Measurements from ENCODE around the gene MEIOC.
"Not testable (repeated sequence)": the region's sequence is repeated elsewhere in the genome, so short reads cannot be mapped to it uniquely, and the experiment has no call there.

Gene MEIOC

DNA sequence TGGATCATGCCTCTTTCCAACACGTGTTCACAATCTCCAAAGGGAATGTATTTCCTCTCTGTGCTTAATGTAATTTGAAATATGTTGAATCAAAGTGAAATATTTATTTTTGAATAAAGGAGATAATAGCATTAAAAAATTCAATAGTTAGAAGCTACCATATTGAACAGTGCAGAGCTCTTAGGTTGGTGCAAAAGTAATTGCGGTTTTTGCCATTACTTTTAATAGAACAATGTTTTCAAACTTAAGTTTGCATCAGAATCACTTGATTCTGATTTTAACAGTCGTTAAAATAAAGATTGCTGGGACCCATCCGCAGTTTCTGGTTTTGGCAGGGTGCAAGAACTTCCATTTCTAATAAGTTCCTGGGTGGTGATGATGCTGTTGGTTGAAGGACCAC, 10.0 kb upstream of the MEIOC start:
- DNase-seq, result no peak

DNA sequence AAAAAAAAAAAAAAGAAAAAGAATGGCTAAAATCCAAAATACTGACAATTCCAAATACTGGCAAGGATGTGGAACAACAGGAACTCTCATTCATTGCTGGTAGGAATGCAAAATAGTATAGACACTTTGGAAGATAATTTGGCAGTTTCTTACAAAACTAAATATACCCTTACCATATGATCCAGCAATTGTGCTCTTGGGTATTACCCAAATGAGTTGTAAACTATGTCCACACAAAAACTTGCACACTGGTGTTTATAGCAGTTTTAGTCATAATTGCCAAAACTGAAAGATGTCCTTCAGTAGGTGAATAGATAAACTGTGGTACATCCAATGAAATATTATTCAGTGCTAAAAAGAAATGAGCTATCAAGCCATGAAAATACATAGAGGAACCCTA, 8.5 kb upstream of the MEIOC start:
- DNase-seq, result no peak

DNA sequence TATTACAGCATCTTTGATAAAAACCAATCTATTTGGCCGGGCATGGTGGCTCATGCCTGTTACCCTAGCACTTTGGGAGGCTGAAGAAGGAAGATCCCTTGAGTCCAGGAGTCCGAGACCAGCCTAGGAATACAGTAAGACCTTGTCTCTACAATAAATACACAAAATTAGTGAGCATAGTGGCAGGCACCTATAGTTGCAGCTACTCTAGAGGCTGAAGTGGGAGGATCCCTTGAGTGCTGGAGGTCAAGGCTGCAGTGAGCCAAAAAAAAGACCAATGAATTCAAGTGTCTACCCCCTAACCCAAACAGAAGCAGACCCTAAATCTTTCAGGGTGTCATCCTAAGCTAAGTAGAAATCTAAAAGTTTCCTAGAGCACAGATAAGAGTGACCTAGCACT, 7.3 kb upstream of the MEIOC start:
- DNase-seq, result no peak

DNA sequence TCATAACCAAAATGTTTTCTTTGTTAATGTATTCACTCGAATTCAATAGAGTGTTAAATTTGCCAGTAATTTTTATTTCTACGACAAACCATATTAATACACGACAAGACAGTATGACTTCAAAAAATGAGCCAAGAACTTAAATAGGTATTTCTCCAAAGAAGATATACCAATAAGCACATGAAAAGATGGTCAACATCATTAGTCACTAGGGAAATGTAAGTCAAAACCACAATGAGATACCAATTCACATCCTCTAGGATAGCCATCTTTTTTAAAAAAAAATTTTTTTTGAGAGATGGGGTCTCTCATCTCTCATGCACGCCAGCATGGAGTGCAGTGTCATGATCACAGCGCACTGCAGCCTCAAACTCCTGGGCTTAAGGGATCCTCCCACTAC, 5.0 kb upstream of the MEIOC start:
- no peak for DNase-seq

DNA sequence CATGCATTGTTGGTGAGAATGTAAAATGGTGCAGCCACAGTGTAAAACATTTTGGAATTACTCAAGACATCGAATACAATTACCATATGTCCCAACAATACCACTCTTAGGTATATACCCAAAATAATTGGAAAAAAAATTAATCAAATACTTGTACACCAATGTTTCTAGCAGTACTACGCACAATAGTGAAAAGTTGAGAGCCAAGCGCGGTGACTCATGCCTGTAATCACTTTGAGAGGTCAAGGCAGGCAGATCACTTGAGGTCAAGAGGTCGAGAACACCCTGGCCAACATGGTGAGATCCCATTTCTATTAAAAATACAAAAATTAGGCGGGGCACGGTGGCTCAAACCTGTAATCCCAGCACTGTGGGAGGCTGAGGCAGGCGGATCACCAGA, 3.5 kb upstream of the MEIOC start:
- no peak for DNase-seq

DNA sequence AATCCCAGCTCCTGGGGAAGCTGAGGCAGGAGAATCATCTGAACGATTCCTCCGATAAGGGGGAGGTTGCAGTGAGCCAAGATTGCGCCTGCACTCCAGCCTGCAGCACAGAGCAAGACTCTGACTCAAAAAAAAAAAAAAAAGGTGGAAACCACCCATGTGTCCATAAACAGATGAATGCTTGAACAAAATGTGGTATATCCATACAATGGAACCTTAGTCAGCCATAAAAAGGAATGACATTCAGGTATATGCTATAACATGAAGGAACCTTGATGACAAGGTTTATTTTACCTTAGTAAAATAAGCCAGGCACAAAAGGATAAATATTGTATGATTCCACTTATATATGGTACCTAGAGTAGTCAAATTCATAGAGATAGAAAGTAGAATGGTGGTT, 2.9 kb upstream of the MEIOC start:
- no peak for DNase-seq

DNA sequence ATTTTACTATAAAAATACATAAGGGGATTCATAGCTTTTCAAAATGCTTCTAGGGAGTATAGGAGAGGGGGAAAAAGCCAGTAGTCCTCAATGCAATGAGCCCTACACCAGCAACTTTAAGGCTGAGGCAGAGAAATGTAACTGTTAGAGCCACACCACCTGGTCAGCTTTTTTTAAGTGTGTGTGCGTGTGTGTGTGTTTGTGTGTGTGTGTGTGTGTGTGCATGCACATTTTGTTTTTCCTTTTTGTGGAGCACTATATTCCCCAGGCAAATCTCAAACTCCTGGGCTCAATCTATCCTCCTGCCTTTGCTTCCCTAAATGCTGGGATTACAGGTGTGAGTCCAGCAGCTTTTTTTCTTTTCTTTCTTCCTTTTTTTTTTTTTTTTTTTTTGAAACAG, 2.3 kb upstream of the MEIOC start:
- no peak for DNase-seq

DNA sequence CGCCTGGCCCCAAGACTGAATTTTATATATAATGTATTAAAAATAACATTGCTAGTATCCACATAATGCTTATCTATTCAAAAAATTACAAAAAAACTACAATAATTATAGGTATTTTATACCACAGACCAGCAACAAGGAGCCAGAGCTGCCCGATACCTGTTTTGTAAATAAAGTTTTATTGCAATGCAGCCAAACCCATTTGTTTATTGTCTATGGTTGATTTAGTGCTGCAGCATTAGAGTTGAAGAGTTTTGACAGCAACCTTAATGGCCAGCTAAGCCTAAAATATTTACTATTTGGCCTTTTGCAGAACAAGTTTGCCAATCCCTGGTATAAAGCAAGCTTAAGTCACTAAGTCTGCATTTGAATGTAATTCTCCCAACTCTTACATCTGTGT, 5.6 kb downstream of the MEIOC start:
- no peak for DNase-seq

DNA sequence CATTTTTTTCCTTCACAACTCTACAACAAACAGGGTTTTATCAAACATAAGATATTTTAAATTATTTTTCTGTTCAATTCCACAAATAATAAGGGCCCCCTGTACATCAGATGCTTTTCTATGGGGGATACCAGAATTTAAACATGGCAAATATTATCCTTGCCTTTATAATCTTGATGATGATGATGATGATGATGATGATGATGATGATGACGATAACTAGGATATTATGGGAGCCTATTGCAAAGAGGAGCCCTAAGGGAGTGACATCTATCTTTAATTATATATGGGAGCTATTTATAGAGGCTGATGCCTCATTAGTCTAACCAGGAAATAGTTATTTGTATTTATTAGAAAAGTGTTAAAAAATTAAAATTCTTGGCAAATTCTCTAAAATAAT, 6.8 kb downstream of the MEIOC start:
- DNase-seq, result no peak

DNA sequence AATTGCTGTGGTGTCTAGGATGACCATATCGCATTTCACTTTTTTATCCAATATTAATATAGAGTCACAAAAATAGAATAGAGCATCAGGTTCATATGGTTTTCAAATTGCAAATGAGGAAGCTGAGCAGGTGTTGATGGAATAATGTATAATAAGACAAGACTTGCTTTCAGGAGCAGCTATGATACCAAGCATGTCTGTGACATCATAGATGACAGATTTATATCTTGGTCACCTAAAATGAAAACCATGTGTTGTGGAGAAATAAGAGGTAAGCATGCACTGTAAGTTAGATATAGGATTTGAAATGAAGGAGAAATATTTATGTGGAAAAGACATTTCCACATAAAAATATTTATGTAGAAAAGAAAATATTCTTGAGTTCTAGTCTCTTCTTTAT, 8.6 kb downstream of the MEIOC start:
- DNase-seq, result no peak

DNA sequence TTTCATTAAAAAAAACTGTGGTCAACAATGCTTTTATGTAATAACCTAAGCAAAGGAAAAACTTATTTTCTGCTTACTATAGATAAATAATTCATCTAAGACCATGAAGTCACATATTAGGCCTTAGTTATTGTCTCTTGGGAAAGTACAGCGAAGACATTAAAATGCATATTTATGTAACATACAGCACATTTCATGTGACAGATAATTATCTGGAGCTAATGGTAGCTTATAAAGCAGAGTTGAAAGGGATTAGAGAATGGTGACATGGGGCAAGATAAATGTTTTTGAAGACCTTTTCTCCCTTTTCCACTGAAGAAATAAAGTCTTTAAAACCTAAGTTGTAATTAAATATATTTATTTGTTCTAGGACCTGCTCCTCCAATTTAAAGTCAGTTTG, 9.7 kb downstream of the MEIOC start:
- no peak for DNase-seq

DNA sequence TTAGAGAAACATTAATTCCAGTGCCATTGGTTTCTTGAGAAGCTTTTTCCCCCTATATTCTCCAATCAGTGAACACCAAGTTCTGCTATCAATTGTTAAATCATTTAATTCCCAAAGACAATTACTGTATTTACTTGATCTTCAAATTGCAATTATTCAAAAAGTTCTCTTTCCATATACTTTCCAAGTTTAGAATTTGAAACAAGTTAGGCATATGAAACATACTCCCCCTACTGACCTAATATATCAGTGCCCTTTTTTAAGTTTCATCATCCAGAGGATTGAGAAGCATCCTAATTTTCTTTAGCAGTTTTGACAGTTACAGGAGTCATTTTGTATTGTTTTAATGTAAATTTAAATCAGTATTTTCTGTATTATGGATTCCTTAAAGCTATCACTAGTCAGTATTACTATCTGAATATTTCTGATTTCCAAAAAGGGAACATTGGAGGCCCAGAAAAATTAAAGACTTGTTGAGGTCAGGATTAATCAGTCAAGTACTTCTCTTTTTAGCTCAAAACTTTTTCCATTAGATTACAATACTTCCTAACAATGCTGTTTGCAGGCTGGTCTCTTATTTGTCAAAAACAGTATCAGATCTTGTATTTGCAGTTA, 16.3 kb downstream of the MEIOC start:
- DNase-seq, result no peak

DNA sequence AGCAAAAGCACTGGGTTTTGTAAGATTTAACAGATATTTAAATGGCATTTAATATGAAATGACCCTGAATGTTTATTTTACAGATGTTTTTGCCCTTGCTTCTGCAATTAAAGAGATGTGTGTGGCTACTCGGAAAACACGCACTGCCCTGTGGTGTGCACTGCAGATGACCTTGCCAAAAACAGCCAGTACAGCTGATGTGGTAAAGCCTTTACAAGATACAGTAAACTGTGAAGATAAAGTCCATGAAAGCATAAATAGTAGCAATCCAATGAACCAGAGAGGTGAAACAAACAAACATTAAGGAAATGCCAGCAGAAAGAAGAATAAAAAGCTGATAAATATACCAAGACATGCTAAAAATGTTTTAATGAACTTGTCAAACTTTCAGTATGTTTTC, 17.6 kb downstream of the MEIOC start:
- no peak for DNase-seq

DNA sequence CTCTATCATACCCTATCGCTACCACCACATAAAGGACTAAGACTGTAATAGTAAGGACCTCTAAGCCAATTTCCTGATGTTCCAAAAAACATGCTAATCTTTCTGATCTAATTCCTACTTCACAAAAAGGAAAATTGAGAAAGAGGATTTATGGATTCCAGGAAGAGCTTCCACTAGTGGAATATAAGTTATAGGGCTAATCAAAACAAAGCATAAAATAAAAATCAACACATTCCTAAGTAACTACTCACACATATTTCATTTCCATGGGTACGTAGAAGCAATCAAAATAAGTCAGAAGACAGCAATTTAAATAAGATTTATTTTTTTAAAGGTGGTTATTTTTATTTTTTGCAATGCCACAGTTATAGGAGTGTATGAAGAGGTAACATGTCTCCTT, 20.9 kb downstream of the MEIOC start:
- no peak for DNase-seq

DNA sequence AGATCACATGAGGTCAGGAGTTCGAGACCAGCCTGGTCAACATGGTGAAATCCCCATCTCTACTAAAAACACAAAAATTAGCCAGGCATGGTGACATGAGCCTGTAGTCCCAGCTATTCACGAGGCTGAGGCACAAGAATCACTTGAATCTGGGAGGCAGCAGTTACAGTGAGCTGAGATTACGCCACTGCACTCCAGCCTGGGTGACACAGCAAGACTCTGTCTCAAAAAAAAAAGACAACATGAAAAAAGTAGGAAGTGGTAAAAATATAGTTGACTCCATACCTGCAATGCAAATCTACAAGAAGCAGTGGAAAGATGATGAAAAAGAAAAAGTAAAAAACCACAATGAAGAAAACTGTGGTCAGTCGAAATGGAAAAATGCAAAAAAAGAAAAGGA, 27.0 kb downstream of the MEIOC start:
- DNase-seq, result not testable (repeated sequence)

DNA sequence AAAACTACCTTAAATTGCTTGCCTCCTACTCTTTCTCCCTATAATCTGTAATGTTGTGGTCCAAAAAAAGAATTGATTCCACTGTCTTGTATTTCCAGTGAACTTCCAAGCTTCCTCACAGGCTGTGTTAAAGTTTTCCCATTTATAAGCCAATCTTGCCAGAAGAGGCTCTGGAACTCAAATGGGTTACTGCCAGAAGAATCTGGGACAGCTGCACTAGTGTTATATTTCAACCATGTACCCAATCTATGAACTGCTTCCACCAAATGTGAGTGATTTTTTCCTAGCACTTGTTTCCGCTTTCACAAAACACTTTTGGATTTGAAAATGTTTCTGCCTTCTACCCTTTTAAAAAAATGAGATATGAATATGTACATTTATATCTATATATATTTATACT, 31.5 kb downstream of the MEIOC start:
- DNase-seq, result peak in 1 of 58 donors; percentile 5

DNA sequence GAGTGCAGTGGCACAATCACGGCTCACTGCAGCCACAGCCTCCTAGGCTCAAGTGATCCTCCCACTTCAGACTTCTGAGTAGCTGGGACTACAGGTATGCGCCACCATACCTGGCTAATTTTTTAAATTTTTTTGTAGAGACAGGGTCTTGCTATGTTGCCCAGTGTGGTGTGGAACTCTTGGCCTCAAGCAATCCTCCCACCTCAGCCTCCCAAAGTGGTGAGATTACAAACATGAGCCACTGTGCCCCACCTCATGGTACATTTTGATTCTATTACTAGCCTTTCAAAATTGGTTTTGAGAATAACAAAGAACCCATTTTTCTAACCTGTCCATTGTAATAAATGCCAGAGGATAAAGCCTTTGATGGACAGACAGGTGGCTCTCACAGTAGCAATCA, 31.9 kb downstream of the MEIOC start:
- no peak for DNase-seq

DNA sequence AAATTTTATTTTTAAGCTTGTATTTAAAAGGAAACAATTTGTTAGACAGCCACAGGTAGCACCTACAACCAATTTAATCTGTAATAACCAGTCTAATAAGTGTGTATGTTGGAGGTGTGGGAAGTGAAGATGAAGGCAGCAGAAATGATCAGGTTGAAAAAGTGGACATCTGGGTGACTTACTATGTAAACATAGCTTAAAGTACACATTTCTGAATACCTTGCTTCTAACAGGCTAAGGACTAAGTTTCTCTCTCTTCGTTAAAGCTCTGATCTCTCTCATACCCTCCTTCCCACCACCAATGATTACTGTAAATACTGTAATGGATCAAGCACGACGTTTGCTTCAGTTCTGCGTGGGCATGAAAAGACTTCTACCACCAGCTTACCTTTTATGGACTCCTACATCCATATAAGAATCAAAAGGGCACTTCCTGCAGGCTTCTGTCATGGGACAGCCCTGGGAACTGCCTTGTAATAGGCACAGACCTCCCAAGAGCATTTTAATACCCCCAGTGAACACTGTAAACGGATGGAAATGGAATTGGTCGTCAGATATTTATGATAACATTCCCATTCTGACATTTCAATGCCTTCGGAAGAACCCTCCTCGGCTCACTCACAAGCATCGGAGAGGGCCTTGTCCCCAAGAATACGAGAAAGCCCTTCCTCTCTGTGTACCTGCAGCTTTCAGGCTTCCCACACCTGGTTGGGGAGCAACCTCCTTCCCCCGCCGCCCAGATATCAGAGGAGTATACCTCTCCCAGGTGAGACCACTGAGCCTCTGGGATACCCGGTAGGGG, 32.6 kb downstream of the MEIOC start:
- DNase-seq, result peak in 2 of 58 donors; percentile 25 to 51

DNA sequence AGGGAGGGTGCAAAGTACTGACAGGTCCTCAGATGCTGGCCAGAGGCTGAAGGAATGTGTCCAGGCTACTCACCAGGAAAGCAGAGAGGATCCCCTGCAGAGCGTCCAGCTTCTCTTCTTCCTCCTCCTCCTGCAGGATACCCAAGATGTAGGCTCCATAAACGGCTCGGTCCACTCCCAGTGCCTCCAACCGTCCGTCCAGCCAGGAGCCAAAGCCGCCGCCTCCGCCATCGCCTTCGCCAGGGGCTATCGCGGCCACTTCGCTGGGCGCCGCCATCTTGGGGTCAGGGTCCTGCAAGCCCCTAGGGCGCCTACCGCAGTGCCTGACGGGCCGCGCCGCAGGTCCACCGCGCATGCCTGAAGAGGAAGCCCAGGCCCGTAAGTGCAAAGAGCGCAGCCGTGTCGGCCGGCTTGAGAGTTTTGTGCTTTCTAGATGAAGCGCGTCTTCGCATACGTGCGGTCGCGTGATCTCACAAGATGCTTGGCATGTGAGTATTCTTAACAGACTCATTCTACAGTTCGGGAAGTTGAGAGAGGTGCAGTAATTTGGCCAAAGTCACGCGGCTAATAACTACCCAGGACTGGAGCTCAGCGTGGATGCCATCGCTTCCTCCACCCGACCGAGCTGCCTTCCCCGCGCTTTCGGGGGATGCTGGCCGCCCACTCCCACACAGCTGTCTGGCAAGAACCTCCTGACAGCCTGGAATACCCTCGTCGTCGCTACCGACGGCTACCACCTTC, 33.4 kb downstream of the MEIOC start, which contains the start of gene CCDC43:
CCDC43 (minus strand) TSS at position 300 of the 741 bp plus-strand sequence; CDS start at position 277, 23 bp downstream.
- DNase-seq, result peak; percentile 42 to 92 (median 82)

DNA sequence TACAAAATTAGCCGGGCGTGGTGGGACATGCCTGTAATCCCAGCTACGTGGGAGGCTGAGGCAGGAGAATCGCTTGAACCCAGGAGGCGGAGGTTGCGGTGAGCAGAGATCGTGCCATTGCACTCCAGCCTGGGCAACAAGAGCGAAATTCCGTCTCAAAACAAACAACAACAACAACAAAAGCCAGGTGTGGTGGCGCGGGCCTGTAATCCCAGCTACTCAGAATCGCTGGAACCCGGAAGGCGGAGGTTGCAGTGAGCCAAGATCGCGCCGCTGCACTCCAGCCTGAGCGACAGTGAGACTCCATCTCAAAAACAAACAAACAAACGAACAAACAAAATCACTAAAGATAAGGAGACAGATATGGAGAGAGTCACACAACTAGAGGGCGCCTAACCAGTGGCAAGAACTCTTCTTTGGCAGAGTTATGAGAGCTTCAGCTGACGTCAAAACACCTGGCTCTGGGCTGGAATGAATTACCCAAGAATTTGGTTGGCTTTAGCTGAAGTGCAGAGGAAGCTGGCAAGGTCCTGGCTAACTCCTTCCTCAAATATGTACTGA, 34.6 kb downstream of the MEIOC start:
- DNase-seq, result not testable (repeated sequence)

DNA sequence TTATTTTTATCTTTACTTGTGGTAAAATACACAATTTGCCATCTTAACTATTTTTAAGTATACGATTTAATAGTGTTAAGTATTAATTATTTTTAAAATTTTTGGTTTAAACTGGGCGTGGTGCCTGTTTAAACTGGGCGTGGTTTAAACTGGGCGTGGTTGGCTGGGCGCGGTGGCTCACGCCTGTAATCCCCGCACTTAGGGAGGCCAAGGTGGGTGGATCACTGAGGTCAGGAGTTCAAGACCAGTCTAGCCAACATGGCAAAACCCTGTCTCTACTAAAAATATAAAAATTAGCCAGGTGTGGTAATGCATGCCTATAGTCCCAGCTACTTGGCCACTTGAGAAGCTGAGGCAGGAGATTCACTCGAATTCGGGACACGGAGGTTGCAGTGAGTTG, 37.3 kb downstream of the MEIOC start:
- no peak for DNase-seq

DNA sequence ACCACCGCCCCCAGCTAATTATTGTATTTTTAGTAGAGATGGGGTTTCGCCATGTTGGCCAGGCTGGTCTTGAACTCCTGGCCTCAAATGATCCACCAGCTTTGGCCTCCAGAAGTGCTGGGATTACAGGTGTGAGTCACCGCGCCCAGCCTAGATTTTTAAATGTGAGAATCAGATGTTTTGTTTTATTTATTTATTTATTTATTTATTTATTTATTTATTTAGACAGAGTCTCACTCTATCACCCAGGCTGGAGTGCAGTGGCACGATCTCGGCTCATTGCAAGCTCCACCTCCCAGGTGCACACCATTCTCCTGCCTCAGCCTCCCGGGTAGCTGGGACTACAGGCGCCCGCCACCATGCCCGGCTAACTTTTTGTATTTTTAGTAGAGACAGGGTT, 44.0 kb downstream of the MEIOC start:
- not testable (repeated sequence) for DNase-seq

All from anterior cingulate cortex (tissue), 58 donors.